Omental fat pad (tissue), 4 donors: ENCODE results near the gene GLIS1. TPM values are rescaled to one million over a fixed set of nuclear protein-coding genes. Genes with fewer than 3 reads are reported as not detected.

Experiments
- ATAC-seq: fragments of 150-250 bp; one replicate; pipeline ENCODE4 v1.9.1; 2016; ENCODE audit warnings: mild to moderate bottlenecking, moderate library complexity; ENCODE audit not compliant: low FRiP score
- DNase-seq: peaks from one replicate; pipeline ENCODE4 v3.0.0-alpha.2; 2019; ENCODE audit warnings: low spot score
- total RNA-seq, 4 donors: library from RNA; depleted of rRNA; stranded (reverse); fragments of >200 nt; gene quantifications; one replicate each; pipeline ENCODE4 v1.1.0, GENCODE V29; 2016
- TF ChIP-seq, protein P1 (sequence below), 3 donors: fragments of 450-650 bp; IDR thresholded peaks; one replicate each; pipeline ENCODE4 v1.5.1; 2016 to 2017; ENCODE audit warnings: antibody characterized with exemption in 3 of 3, mild to moderate bottlenecking in 3 of 3, moderate library complexity in 2 of 3

The GLIS1 gene
- total RNA-seq, 4 donors from 2014 or later, result 0.19 to 1.4 (median 0.75) TPM

DNA sequence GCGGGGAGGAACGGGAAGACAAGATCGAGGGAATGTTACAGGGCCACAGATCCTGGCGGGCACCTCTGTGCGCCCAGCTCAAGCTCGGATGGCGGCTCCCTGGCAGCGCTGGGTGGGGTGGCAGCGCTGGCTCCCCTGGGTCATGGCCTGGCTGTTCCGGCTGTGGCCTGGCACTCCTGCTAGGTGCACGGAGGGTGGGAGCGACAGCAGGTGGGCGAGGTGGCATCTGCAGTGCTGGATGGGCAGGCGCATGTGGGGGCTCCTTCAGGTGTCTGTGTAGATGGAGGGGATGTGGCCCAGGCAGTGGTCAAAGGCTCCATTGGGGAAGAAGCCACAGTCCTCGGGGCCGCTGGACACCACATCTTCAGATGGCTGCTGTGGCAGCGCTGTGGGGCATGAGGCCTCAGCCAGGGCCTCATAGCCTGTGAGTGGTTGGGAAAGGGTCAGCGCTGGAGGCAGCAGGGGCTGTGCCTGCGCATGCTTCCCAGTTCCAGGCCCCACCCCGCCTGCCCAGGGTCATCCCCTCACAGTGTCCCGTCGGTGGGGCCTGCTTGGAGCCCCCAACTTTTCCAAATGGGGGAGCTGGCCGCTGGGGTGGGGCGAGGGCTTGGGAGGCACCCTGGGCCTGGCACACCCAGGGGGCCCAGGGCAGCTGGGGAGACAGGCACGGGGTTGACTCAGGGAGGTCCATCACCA is 232.5 kb downstream of the GLIS1 start:
- no peak for ATAC-seq
- no peak for DNase-seq
- TF ChIP-seq, protein P1, sequence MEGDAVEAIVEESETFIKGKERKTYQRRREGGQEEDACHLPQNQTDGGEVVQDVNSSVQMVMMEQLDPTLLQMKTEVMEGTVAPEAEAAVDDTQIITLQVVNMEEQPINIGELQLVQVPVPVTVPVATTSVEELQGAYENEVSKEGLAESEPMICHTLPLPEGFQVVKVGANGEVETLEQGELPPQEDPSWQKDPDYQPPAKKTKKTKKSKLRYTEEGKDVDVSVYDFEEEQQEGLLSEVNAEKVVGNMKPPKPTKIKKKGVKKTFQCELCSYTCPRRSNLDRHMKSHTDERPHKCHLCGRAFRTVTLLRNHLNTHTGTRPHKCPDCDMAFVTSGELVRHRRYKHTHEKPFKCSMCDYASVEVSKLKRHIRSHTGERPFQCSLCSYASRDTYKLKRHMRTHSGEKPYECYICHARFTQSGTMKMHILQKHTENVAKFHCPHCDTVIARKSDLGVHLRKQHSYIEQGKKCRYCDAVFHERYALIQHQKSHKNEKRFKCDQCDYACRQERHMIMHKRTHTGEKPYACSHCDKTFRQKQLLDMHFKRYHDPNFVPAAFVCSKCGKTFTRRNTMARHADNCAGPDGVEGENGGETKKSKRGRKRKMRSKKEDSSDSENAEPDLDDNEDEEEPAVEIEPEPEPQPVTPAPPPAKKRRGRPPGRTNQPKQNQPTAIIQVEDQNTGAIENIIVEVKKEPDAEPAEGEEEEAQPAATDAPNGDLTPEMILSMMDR (IDR thresholded peaks at IDR 0.05), result no peak

DNA sequence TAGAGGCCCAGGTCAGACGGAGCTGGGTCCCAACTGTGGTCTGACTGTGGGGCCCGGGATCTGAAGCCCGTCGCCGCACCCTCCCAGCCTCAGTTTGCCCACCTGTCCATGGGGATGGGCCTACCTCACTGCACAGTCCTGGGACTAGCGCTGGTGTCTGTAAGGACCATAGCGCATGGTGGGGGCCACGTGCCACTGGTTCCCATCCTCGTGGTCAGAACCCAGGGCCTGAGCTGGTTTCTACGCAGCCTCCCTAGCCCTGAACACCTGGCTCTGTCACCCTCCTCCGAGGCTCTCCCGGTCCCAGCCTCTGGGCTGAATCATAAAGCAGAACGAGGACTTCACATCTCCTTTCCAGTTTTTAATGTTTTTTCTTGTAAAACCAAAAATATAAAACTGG is 233.1 kb downstream of the GLIS1 start:
- DNase-seq (no peak), ATAC-seq (no peak)
- TF ChIP-seq, protein P1 (IDR thresholded peaks at IDR 0.05), result no peak

DNA sequence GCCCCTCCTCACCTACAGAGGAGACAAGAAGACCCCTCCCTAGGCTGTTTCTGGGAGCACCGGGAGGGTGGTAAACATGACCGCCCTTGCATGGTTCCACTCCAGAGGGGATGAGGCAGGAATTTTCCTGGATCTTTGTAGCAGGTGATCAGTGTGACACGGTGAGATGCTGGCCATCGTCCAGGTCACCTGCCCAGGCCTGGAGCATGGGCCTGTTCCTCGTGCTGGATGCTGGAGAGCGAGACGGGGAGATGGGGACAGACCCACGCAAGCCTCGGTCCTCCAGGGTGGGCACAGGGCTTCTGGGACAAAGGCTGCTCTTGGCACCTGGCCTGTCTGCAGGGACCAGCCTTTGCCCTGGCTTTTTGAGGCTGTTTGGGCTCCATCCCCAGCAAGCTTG is 233.6 kb downstream of the GLIS1 start:
- ATAC-seq, result no peak
- TF ChIP-seq, protein P1 (IDR thresholded peaks at IDR 0.05), result no peak
- DNase-seq, result no peak

DNA sequence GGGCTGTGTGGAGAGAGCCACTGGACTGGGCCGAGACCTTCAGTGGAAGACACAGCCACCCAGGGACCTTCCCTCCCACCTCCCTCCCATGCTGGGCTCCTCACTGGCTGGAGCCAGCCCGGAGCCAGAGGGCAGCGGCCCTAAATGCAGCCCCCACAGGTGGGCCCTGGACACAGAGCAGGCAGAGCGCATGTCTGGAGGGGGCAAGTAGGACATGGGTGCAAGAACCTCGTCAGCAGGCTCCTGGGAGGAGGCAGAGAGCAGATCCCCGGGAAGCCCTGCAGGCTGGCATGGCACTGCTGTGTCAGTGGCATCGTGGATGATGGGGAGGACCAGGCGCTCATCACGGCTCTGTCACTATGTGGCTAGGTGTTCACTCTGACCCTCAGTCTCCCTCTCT is 234.1 kb downstream of the GLIS1 start:
- TF ChIP-seq, protein P1 (IDR thresholded peaks at IDR 0.05), result no peak

DNA sequence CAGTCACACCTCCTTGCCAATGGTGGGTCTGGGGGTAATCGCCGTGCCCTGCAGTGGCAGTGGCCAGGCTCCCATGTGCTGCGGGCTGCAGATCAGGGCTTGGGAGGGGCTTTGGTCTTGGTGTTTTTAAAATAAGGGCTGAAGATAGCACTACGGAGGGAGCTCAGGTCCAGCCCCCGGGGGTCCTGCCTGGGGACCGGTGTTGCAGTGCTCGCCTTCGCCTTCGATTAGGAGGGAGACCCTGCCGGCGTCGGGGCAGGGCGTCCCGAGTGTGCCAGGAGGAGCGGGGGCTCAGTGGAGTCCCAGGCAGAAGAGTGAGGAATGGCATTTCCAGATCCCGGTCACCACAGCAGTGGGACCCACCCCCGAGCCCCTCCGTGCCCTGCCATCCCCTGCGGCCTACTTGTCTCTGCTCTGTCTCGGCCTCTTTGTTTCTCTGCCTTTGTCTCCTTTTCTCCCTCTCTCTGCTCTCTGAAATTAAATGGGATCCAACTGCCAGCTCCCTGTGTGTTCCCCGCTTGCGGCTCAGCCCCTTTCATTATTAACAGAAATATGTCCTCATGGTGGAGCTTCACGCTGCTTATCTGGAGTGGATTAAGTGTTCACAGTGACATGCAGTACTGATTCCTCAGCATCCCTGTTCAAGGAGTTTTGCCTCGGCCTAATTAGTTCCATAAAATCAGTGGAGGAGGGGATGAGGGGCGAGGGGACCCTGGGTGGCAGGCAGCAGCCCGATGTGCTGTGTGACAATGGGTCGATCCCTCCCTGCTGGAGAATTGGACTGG is 235.3 kb downstream of the GLIS1 start:
- DNase-seq (no peak), ATAC-seq (no peak)
- TF ChIP-seq, protein P1 (IDR thresholded peaks at IDR 0.05), result no peak

More for the DNA sequence above, 234.1 kb downstream of the GLIS1 start:
- no peak for ATAC-seq
- no peak for DNase-seq

DNA sequence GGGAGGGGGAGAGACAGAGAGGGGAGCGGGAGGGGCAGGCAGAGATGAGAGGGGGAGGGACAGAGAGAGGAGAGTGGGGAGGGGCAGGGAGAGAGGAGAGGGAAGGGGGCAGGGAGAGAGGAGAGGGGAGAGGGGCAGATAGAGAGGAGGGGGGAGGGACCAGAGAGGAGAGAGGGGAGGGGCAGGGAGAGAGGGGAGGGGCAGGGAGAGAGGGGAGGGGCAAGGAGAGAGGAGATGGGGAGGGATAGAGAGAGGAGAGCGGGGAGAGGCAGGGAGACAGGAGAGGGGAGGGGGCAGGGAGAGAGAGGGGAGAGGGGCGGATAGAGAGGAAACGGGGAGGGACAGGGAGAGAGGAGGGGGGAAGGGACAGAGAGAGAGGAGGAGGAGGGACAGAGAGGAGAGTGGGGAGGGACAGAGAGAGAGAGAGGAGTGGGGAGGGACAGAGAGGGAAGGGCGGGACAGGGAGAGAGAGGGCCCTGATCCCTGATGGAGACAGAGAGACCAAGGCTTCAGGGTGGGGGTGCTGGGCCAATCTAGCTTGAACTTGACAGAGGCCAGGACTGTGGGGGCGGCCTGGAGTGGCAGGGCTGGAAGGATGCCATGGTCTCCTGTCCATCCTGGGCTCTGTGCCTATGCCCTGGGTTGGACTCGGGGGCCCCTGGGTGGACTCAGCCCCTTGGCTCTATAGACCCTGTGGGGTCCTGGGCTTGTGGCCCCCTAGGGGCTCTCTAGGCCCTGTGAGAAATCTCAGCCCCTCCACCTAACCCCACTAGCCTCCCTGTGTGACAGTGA is 236.1 kb downstream of the GLIS1 start:
- no peak for ATAC-seq
- TF ChIP-seq, protein P1 (IDR thresholded peaks at IDR 0.05), result no peak
- DNase-seq, result no peak
